Measurements from ENCODE around the gene JAKMIP3. TPM values are rescaled to one million over a fixed set of nuclear protein-coding genes. Genes with fewer than 3 reads are reported as not detected.

The JAKMIP3 gene
- total RNA-seq, 4 donors from 2014 or later: 0.42 to 0.98 (median 0.67) TPM

GRCh38 chr10:132028706-132029105, 37.0 kb upstream of the JAKMIP3 start:
- DNase-seq (ENCODE audit: low spot score in 2 of 2): no peak
- Histone ChIP-seq H3K27me3 (peaks cover 0 to 44% of the 10 kb centered on the region in 2 donors), H3K4me1 (peaks cover 0 to under 1% (median 0%) of the 10 kb centered on the region in 4 donors), H3K9me3 (no peaks in the 10 kb centered on the region), H3K4me3 (no peak overlapping the region), H3K27ac (no peak overlapping the region), H3K36me3 (no peaks in the 10 kb centered on the region)
- TF ChIP-seq CTCF (IDR thresholded peaks at IDR 0.05) (no peak), POLR2A (IDR thresholded peaks at IDR 0.05) (no peak), EP300 (IDR thresholded peaks at IDR 0.05) (no peak)
- 55 to 64% methylated on average over 6 of the region's 6 CpGs for WGBS, 2 donors

- H3K9me3 ChIP-seq: no peaks in the 10 kb centered on the region
- 68 to 75% methylated on average over 12 of the region's 12 CpGs for WGBS, 2 donors
- TF ChIP-seq POLR2A (IDR thresholded peaks at IDR 0.05) (no peak), EP300 (IDR thresholded peaks at IDR 0.05) (no peak), CTCF (IDR thresholded peaks at IDR 0.05) (no peak)
- H3K27ac ChIP-seq: no peak overlapping the region
- H3K27me3 ChIP-seq: peaks cover 0 to 55% of the 10 kb centered on the region in 2 donors
- H3K4me3 ChIP-seq: no peak overlapping the region
- H3K4me1 ChIP-seq: peaks cover 0 to 3% (median under 1%) of the 10 kb centered on the region in 4 donors
- DNase-seq (ENCODE audit: low spot score in 2 of 2): no peak
- H3K36me3 ChIP-seq: no peaks in the 10 kb centered on the region
These were observed 34.8 kb upstream of the JAKMIP3 start for GRCh38 chr10:132030898-132031463.

GRCh38 chr10:132033632-132034031, 32.1 kb upstream of the JAKMIP3 start:
- Histone ChIP-seq H3K36me3 (no peaks in the 10 kb centered on the region), H3K27me3 (peaks cover 0 to 60% of the 10 kb centered on the region in 2 donors), H3K4me3 (no peak overlapping the region), H3K9me3 (no peaks in the 10 kb centered on the region), H3K4me1 (peaks cover 0 to 16% (median 5%) of the 10 kb centered on the region in 4 donors), H3K27ac (no peak overlapping the region)
- WGBS, 2 donors: 85 to 91% methylated on average over 5 of the region's 5 CpGs
- TF ChIP-seq CTCF (IDR thresholded peaks at IDR 0.05): no peak
- TF ChIP-seq POLR2A (IDR thresholded peaks at IDR 0.05): no peak
- no peak for TF ChIP-seq EP300 (IDR thresholded peaks at IDR 0.05)
- no peak for DNase-seq (ENCODE audit: low spot score in 2 of 2)

GRCh38 chr10:132035476-132035875, 30.3 kb upstream of the JAKMIP3 start:
- peaks cover 0 to 59% of the 10 kb centered on the region in 2 donors for H3K27me3 ChIP-seq
- 73 to 84% methylated on average over 8 of the region's 8 CpGs for WGBS, 2 donors
- no peak overlapping the region for H3K4me3 ChIP-seq
- H3K27ac ChIP-seq: no peak overlapping the region
- DNase-seq (ENCODE audit: low spot score in 2 of 2): no peak
- H3K36me3 ChIP-seq: no peaks in the 10 kb centered on the region
- peaks cover 0 to 16% (median 5%) of the 10 kb centered on the region in 4 donors for H3K4me1 ChIP-seq
- H3K9me3 ChIP-seq: no peaks in the 10 kb centered on the region
- TF ChIP-seq POLR2A (IDR thresholded peaks at IDR 0.05): no peak
- TF ChIP-seq EP300 (IDR thresholded peaks at IDR 0.05): no peak
- TF ChIP-seq CTCF (IDR thresholded peaks at IDR 0.05): no peak

- no peaks in the 10 kb centered on the region for H3K36me3 ChIP-seq
- H3K27me3 ChIP-seq: peaks cover 0 to 59% of the 10 kb centered on the region in 2 donors
- WGBS, 2 donors: 3 to 4% methylated on average over 21 to 26 of the region's 100 CpGs
- TF ChIP-seq CTCF (IDR thresholded peaks at IDR 0.05): no peak
- TF ChIP-seq POLR2A (IDR thresholded peaks at IDR 0.05): no peak
- TF ChIP-seq EP300 (IDR thresholded peaks at IDR 0.05): no peak
- peaks cover 0 to 16% (median 5%) of the 10 kb centered on the region in 4 donors for H3K4me1 ChIP-seq
- no peak overlapping the region for H3K27ac ChIP-seq
- DNase-seq (ENCODE audit: low spot score in 2 of 2): no peak
- H3K9me3 ChIP-seq: peaks cover 0 to 7% (median 0%) of the 10 kb centered on the region in 4 donors
- H3K4me3 ChIP-seq: peak overlapping the region in 3 of 4 donors; percentile 18 to 50 (median 23)
These were observed 29.4 kb upstream of the JAKMIP3 start for GRCh38 chr10:132036153-132036886.
